ENCODE measurements around the gene CDK11B.

The CDK11B gene

GRCh38 chr1:1626207-1627141 lies 32.3 kb downstream of the CDK11B start:
- no peak for DNase-seq

GRCh38 chr1:1625824-1626206 lies 33.0 kb downstream of the CDK11B start:
- no peak for DNase-seq

- DNase-seq = no peak
Measured at GRCh38 chr1:1625404-1625775, 33.4 kb downstream of the CDK11B start.

- no peak for DNase-seq
Measured at GRCh38 chr1:1624443-1625403, 34.1 kb downstream of the CDK11B start.

GRCh38 chr1:1623631-1624442 lies 35.0 kb downstream of the CDK11B start:
- DNase-seq = no peak

GRCh38 chr1:1623181-1623630 lies 35.6 kb downstream of the CDK11B start:
- no peak for DNase-seq

- DNase-seq = no peak
Measured at GRCh38 chr1:1622788-1623094, 36.1 kb downstream of the CDK11B start.

GRCh38 chr1:1622010-1622787 lies 36.6 kb downstream of the CDK11B start:
- no peak for DNase-seq

- no peak for DNase-seq
Measured at GRCh38 chr1:1621173-1622009, 37.4 kb downstream of the CDK11B start.

GRCh38 chr1:1620433-1621139 lies 38.2 kb downstream of the CDK11B start:
- DNase-seq = no peak

GRCh38 chr1:1619917-1620361 lies 38.9 kb downstream of the CDK11B start:
- no peak for DNase-seq

- DNase-seq = no peak
Measured at GRCh38 chr1:1618396-1619068, 40.3 kb downstream of the CDK11B start.

GRCh38 chr1:1617925-1618324 lies 40.9 kb downstream of the CDK11B start:
- DNase-seq = no peak

- DNase-seq = no peak
Measured at GRCh38 chr1:1617516-1617915, 41.3 kb downstream of the CDK11B start.

GRCh38 chr1:1616838-1617237 lies 42.0 kb downstream of the CDK11B start:
- DNase-seq = no peak

GRCh38 chr1:1616045-1616790 lies 42.6 kb downstream of the CDK11B start:
- DNase-seq = no peak

- peak; percentile 92 to 99 for DNase-seq
Measured at GRCh38 chr1:1615256-1616044, 43.4 kb downstream of the CDK11B start, which contains the start of gene MIB2. Gene MIB2, plus strand, starts transcription at chr1:1615500. Its CDS starts 7,953 bp downstream, at chr1:1623453.

- no peak for DNase-seq
Measured at GRCh38 chr1:1614954-1615255, 43.9 kb downstream of the CDK11B start.

All from NCI-H187 (cell line).